Measurements from ENCODE around the gene TRPV4.

DNA sequence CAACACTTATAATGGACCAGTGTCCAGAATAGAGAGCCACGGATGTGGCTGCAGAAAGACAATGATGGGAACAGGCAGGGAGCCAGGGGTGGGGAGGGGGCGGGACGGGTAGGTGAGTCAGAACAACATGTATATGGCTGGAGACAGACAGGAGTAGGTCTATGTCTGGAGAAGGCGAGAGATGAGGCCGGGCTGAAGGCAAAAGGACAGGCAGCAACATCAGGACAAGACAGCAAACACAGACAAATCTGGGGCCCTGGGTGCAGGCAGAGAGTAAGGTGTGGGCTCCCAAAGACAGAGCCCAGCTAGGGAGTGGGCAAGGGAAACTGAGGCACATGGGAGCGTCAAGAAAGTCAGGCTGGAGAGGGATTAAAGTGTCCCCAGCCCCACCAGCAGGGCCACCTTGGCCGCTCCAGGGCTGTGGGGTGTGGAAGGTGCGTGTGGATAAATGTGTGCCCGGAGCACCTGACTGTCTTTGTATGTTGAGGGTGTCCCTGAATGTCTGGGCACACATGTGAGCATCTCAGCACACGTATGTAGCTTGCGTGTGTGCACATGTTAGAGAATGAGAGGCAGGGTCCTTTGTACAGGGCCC is 75.4 kb downstream of the TRPV4 start:
- TF ChIP-seq NFIX (CRISPR knock-in tag; IDR thresholded peaks at IDR 0.05; ENCODE audit: low read depth) (no peak), SMARCA4 (IDR thresholded peaks at IDR 0.05) (no peak), POLR2A (conservative IDR thresholded peaks at IDR 0.05) (no peak), GABPA (tag; conservative IDR thresholded peaks at IDR 0.05; ENCODE audit: low read depth) (no peak), RCOR1 (IDR thresholded peaks at IDR 0.05; ENCODE audit: borderline replicate concordance in 1 of 2, low read depth in 2 of 2, low read length in 2 of 2) (no peak), KDM5B (IDR thresholded peaks at IDR 0.05; ENCODE audit: insufficient replicate concordance, low read depth, low read length) (no peak), KLF1 (tag; IDR thresholded peaks at IDR 0.05) (no peak), RBM22 (IDR thresholded peaks at IDR 0.05; ENCODE audit: low read depth, low read length, poor library complexity, severe bottlenecking) (no peak)
- TF ChIP-seq, protein P1, sequence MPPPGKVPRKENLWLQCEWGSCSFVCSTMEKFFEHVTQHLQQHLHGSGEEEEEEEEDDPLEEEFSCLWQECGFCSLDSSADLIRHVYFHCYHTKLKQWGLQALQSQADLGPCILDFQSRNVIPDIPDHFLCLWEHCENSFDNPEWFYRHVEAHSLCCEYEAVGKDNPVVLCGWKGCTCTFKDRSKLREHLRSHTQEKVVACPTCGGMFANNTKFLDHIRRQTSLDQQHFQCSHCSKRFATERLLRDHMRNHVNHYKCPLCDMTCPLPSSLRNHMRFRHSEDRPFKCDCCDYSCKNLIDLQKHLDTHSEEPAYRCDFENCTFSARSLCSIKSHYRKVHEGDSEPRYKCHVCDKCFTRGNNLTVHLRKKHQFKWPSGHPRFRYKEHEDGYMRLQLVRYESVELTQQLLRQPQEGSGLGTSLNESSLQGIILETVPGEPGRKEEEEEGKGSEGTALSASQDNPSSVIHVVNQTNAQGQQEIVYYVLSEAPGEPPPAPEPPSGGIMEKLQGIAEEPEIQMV (tag; conservative IDR thresholded peaks at IDR 0.05; ENCODE audit: low read depth) = no peak
- TF ChIP-seq, protein P2, sequence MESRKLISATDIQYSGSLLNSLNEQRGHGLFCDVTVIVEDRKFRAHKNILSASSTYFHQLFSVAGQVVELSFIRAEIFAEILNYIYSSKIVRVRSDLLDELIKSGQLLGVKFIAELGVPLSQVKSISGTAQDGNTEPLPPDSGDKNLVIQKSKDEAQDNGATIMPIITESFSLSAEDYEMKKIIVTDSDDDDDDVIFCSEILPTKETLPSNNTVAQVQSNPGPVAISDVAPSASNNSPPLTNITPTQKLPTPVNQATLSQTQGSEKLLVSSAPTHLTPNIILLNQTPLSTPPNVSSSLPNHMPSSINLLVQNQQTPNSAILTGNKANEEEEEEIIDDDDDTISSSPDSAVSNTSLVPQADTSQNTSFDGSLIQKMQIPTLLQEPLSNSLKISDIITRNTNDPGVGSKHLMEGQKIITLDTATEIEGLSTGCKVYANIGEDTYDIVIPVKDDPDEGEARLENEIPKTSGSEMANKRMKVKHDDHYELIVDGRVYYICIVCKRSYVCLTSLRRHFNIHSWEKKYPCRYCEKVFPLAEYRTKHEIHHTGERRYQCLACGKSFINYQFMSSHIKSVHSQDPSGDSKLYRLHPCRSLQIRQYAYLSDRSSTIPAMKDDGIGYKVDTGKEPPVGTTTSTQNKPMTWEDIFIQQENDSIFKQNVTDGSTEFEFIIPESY (CRISPR knock-in tag; IDR thresholded peaks at IDR 0.05) = no peak
- TF ChIP-seq, protein P3, sequence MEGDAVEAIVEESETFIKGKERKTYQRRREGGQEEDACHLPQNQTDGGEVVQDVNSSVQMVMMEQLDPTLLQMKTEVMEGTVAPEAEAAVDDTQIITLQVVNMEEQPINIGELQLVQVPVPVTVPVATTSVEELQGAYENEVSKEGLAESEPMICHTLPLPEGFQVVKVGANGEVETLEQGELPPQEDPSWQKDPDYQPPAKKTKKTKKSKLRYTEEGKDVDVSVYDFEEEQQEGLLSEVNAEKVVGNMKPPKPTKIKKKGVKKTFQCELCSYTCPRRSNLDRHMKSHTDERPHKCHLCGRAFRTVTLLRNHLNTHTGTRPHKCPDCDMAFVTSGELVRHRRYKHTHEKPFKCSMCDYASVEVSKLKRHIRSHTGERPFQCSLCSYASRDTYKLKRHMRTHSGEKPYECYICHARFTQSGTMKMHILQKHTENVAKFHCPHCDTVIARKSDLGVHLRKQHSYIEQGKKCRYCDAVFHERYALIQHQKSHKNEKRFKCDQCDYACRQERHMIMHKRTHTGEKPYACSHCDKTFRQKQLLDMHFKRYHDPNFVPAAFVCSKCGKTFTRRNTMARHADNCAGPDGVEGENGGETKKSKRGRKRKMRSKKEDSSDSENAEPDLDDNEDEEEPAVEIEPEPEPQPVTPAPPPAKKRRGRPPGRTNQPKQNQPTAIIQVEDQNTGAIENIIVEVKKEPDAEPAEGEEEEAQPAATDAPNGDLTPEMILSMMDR (IDR thresholded peaks at IDR 0.05 in 2 of 3, conservative IDR thresholded peaks at IDR 0.05 in 1 of 3; ENCODE audit: insufficient read depth in 2 of 3, low read depth in 1 of 3, low read length in 3 of 3) = no peak
- TF ChIP-seq, protein P4, sequence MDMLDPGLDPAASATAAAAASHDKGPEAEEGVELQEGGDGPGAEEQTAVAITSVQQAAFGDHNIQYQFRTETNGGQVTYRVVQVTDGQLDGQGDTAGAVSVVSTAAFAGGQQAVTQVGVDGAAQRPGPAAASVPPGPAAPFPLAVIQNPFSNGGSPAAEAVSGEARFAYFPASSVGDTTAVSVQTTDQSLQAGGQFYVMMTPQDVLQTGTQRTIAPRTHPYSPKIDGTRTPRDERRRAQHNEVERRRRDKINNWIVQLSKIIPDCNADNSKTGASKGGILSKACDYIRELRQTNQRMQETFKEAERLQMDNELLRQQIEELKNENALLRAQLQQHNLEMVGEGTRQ (CRISPR knock-in tag; IDR thresholded peaks at IDR 0.05) = no peak
- TF ChIP-seq, protein P5, sequence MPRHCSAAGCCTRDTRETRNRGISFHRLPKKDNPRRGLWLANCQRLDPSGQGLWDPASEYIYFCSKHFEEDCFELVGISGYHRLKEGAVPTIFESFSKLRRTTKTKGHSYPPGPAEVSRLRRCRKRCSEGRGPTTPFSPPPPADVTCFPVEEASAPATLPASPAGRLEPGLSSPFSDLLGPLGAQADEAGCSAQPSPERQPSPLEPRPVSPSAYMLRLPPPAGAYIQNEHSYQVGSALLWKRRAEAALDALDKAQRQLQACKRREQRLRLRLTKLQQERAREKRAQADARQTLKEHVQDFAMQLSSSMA (CRISPR knock-in tag; IDR thresholded peaks at IDR 0.05) = no peak
